Upper lobe of right lung (tissue), 1 donor: ENCODE measurements around the gene WDR47. TPM values are rescaled to one million over a fixed set of nuclear protein-coding genes. Genes with fewer than 3 reads are reported as not detected.

Source experiments
- ATAC-seq: fragments of 200-7000 bp; cut with Tn5 transposase; one replicate; pipeline ENCODE4 v1.9.1; 2020; ENCODE audit warnings: mild to moderate bottlenecking, moderate library complexity
- DNase-seq: peaks from one replicate; pipeline ENCODE4 v3.0.0-alpha.2; 2020
- H3K27ac ChIP-seq: fragments of 200-600 bp; one replicate; pipeline ENCODE4 v1.8.0; 2022
- H3K27me3 ChIP-seq: fragments of 200-600 bp; one replicate; pipeline ENCODE4 v1.8.0; 2022; ENCODE audit warnings: mild to moderate bottlenecking
- H3K36me3 ChIP-seq: fragments of 200-600 bp; one replicate; pipeline ENCODE4 v1.8.0; 2022
- H3K4me1 ChIP-seq: fragments of 200-600 bp; one replicate; pipeline ENCODE4 v1.8.0; 2022
- H3K4me3 ChIP-seq: fragments of 200-600 bp; one replicate; pipeline ENCODE4 v1.8.0; 2022; ENCODE audit warnings: mild to moderate bottlenecking
- H3K9me3 ChIP-seq: fragments of 200-600 bp; one replicate; pipeline ENCODE4 v1.8.0; 2022
- CTCF ChIP-seq: fragments of 200-600 bp; IDR thresholded peaks from one replicate; pipeline ENCODE4 v1.8.0; 2022; ENCODE audit warnings: antibody characterized with exemption
- intact Hi-C: fragments of 100-400 bp; cut with DNase I; formaldehyde crosslinking; loops from one replicate; pipeline ENCODE4 v1.11.0; 2022
- total RNA-seq: library from RNA; stranded (reverse); fragmentation: NEBNext Ultra II Directional; extraction: Animal tissue kit (Norgen Biotek cat#: 25700); gene quantifications from one replicate; pipeline ENCODE4 v1.2.1, GENCODE V29; 2021
- donor health status: DM: no; HTN: yes; CAD: no; lungs with severe emphysema.

WDR47 gene
- total RNA-seq, 1 donor from 2014 or later, result 14.7 TPM

DNA sequence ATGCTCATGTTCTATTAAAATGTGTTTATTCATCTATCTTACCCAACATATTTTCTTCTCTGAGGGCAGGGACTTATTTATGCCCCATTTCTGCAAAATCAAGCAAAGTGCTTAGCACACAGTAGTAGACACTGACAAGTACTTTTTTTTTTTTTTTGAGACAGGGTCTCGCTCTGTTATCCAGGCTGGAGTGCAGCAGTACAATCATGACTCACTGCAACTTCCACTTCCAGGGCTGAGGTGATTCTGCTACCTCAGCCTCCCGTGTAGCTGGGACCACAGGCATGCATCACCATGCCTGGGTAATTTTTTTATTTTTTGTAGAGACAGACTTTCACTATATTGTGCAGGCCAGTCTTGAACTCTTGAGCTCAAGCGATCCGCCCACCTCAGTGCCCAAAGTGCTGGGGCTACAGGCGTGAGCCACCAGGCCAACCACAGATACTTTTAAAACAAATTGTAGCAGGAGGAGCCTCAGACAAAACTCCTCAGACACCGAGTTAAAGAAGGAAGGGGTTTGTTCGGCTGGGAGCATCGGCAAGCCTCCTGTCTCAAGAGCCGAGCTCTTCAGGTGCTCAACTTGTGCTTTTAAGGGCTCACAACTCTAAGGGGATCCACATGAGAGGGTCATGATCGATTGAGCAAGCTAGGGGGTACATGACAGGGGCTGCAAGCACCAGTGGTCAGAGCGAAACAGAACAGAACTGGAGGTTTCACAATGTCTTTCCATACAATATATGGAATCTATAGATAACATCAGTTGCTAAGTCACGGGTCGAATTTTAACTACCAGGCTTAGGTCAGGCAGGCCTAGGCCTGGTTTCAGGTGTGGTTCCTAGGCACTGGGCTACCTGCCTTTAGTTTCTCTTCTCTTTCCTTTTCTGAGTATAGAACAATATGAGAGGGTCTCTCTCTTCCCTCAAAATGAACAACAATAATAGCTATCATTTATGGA, 42.9 kb upstream of the WDR47 start:
- Histone ChIP-seq H3K4me3 (no peak overlapping the region), H3K27me3 (no peaks in the 10 kb centered on the region), H3K27ac (no peak overlapping the region), H3K36me3 (no peaks in the 10 kb centered on the region), H3K4me1 (no peaks in the 10 kb centered on the region), H3K9me3 (no peaks in the 10 kb centered on the region)
- TF ChIP-seq CTCF, result no peak
- ATAC-seq, result no peak
- no peak for DNase-seq
- intact Hi-C loops, result no loop called here

- Histone ChIP-seq H3K27me3 (no peaks in the 10 kb centered on the region), H3K36me3 (no peaks in the 10 kb centered on the region), H3K4me1 (no peaks in the 10 kb centered on the region), H3K27ac (no peak overlapping the region), H3K9me3 (no peaks in the 10 kb centered on the region), H3K4me3 (no peak overlapping the region)
- intact Hi-C loops, result no loop called here
- ATAC-seq (no peak), DNase-seq (no peak)
- TF ChIP-seq CTCF, result no peak
Measured at GRCh38 chr1:109083923-109084322, 42.0 kb upstream of the WDR47 start.

GRCh38 chr1:109083501-109083900, 41.6 kb upstream of the WDR47 start:
- no peak overlapping the region for H3K4me3 ChIP-seq
- no peaks in the 10 kb centered on the region for H3K9me3 ChIP-seq
- no peak overlapping the region for H3K27ac ChIP-seq
- TF ChIP-seq CTCF, result no peak
- intact Hi-C loops, result no loop called here
- ATAC-seq (no peak), DNase-seq (no peak)
- H3K27me3 ChIP-seq, result no peaks in the 10 kb centered on the region
- H3K4me1 ChIP-seq, result no peaks in the 10 kb centered on the region
- H3K36me3 ChIP-seq, result no peaks in the 10 kb centered on the region

- Histone ChIP-seq H3K27ac (peak overlapping the region; percentile 42), H3K9me3 (no peaks in the 10 kb centered on the region), H3K4me3 (no peak overlapping the region), H3K4me1 (no peaks in the 10 kb centered on the region), H3K27me3 (no peaks in the 10 kb centered on the region), H3K36me3 (no peaks in the 10 kb centered on the region)
- ATAC-seq (no peak), DNase-seq (no peak)
- intact Hi-C loops, result no loop called here
- TF ChIP-seq CTCF, result no peak
Measured at GRCh38 chr1:109080441-109081082, 38.7 kb upstream of the WDR47 start.

- no peaks in the 10 kb centered on the region for H3K36me3 ChIP-seq
- DNase-seq (no peak), ATAC-seq (no peak)
- H3K27ac ChIP-seq, result peak overlapping the region; percentile 42
- no peak overlapping the region for H3K4me3 ChIP-seq
- intact Hi-C loops, result no loop called here
- no peak for TF ChIP-seq CTCF
- no peaks in the 10 kb centered on the region for H3K27me3 ChIP-seq
- peaks cover 8% of the 10 kb centered on the region for H3K4me1 ChIP-seq
- H3K9me3 ChIP-seq, result no peaks in the 10 kb centered on the region
Measured at GRCh38 chr1:109079240-109079622, 37.3 kb upstream of the WDR47 start.
